Testis (tissue), 3 donors: Measurements from ENCODE around the gene SRCAP. TPM values are rescaled to one million over a fixed set of nuclear protein-coding genes. Genes with fewer than 3 reads are reported as not detected.

ENCODE experiments used
- DNase-seq: peaks from one replicate; pipeline ENCODE4 v3.0.0-alpha.2; 2019
- H3K27ac ChIP-seq, 2 donors: fragments of 200-600 bp; sonication (generic); one replicate each; pipeline ENCODE4 v1.5.1; 2019
- H3K27me3 ChIP-seq: fragments of 200-600 bp; sonication (generic); one replicate; pipeline ENCODE4 v1.5.1; 2019
- H3K36me3 ChIP-seq: fragments of 200-600 bp; sonication (generic); one replicate; pipeline ENCODE4 v1.5.1; 2017; ENCODE audit warnings: low read depth; ENCODE audit errors: missing control alignments
- H3K4me1 ChIP-seq: fragments of 200-600 bp; sonication (generic); one replicate; pipeline ENCODE4 v1.5.1; 2019
- H3K4me3 ChIP-seq, 2 donors: fragments of 200-600 bp; sonication (generic); one replicate each; pipeline ENCODE4 v1.5.1; 2017 to 2019
- H3K9me3 ChIP-seq: fragments of 200-600 bp; sonication (generic); one replicate; pipeline ENCODE4 v1.5.1; 2017
- CTCF ChIP-seq, 3 experiments: fragments of 450-650 bp in 2 of 3; fragments of 200-600 bp in 1 of 3; sonication (generic) in 1 of 3; IDR thresholded peaks; one replicate each; pipeline ENCODE4 v1.5.1; 2016 to 2019; ENCODE audit warnings: antibody characterized with exemption in 3 of 3, mild to moderate bottlenecking in 2 of 3, moderate library complexity in 1 of 3
- POLR2A ChIP-seq: fragments of 450-650 bp; IDR thresholded peaks from one replicate; pipeline ENCODE4 v1.6.1; 2017; ENCODE audit warnings: antibody characterized with exemption, mild to moderate bottlenecking, moderate library complexity
- WGBS, 2 donors: methylation state at CpG; one replicate each; pipeline ENCODE4 v1.1.5; 2018; 5-methylcytosine and 5-hydroxymethylcytosine counted together
- intact Hi-C: fragments of 100-400 bp; cut with DNase I; formaldehyde crosslinking; loops from one replicate; pipeline ENCODE4 v1.15.1; 2023; ENCODE audit warnings: low total_unique reads
- polyA plus RNA-seq: library from polyadenylated mRNA; stranded (reverse); fragments of 350-450 nt; fragmentation: Illumina TruSeq; extraction: RNeasy Lipid Tissue Mini Kit (QIAGEN cat#74804); gene quantifications from one replicate; pipeline ENCODE4 v1.2.3, GENCODE V29; 2014; ENCODE audit warnings: low read depth, low replicate concordance; ENCODE audit not compliant: insufficient read depth
- total RNA-seq, 2 donors: library from RNA; depleted of rRNA; stranded (reverse); fragments of >200 nt; gene quantifications; one replicate each; pipeline ENCODE4 v1.2.3, GENCODE V29; 2016

The SRCAP gene
- total and polyA plus RNA-seq, 3 donors from 2014 or later, result 44.3 to 80.8 (median 74.3) TPM

GRCh38 chr16:30784215-30784614, 85.2 kb downstream of the SRCAP start:
- Histone ChIP-seq H3K9me3 (no peaks in the 10 kb centered on the region), H3K4me1 (peaks cover 17% of the 10 kb centered on the region), H3K36me3 (no peaks in the 10 kb centered on the region), H3K27me3 (no peaks in the 10 kb centered on the region), H3K4me3 (no peak overlapping the region), H3K27ac (no peak overlapping the region)
- intact Hi-C loops, result no loop called here
- WGBS, 2 donors, result 46 to 50% methylated on average over 18 of the region's 18 CpGs
- no peak for DNase-seq
- no peak for TF ChIP-seq POLR2A
- TF ChIP-seq CTCF (IDR thresholded peaks at IDR 0.05), result no peak

GRCh38 chr16:30785126-30786106, 86.4 kb downstream of the SRCAP start:
- 50 to 51% methylated on average over 7 of the region's 7 CpGs for WGBS, 2 donors
- H3K9me3 ChIP-seq, result no peaks in the 10 kb centered on the region
- intact Hi-C loops, result no loop called here

GRCh38 chr16:30786115-30786935, 87.4 kb downstream of the SRCAP start:
- intact Hi-C loops, result no loop called here
- H3K36me3 ChIP-seq, result no peaks in the 10 kb centered on the region
- no peak for TF ChIP-seq POLR2A
- no peak for TF ChIP-seq CTCF (IDR thresholded peaks at IDR 0.05)
- peak; percentile 61 for DNase-seq
- H3K4me1 ChIP-seq, result peaks cover 17% of the 10 kb centered on the region
- WGBS, 2 donors, result 2 to 9% methylated on average over 15 to 42 of the region's 57 CpGs
- peak overlapping the region; percentile 93 to 96 for H3K4me3 ChIP-seq
- no peaks in the 10 kb centered on the region for H3K9me3 ChIP-seq
- peak overlapping the region; percentile 77 to 80 for H3K27ac ChIP-seq
- H3K27me3 ChIP-seq, result no peaks in the 10 kb centered on the region

More at GRCh38 chr16:30785126-30786106, 86.4 kb downstream of the SRCAP start:
- Histone ChIP-seq H3K4me1 (peaks cover 17% of the 10 kb centered on the region), H3K27me3 (no peaks in the 10 kb centered on the region), H3K27ac (no peak overlapping the region), H3K4me3 (peak overlapping the region in 1 of 2 donors; percentile 93), H3K36me3 (no peaks in the 10 kb centered on the region)
- DNase-seq, result no peak
- TF ChIP-seq POLR2A (no peak), CTCF (IDR thresholded peaks at IDR 0.05) (no peak)

GRCh38 chr16:30786936-30787612, 88.1 kb downstream of the SRCAP start, which contains the start of gene ZNF629:
ZNF629 (minus strand) TSS chr16:30787205; CDS start chr16:30784482, 2,723 bp downstream.
- peaks cover 17% of the 10 kb centered on the region for H3K4me1 ChIP-seq
- WGBS, 2 donors, result 0% methylated on average over 2 to 28 of the region's 37 CpGs
- peak; percentile 85 for DNase-seq
- H3K36me3 ChIP-seq, result no peaks in the 10 kb centered on the region
- intact Hi-C loops, result no loop called here
- H3K4me3 ChIP-seq, result peak within 1 kb of the TSS; percentile 93 to 96
- no peaks in the 10 kb centered on the region for H3K9me3 ChIP-seq
- peak within 1 kb of the TSS; percentile 77 to 80 for H3K27ac ChIP-seq
- TF ChIP-seq CTCF (IDR thresholded peaks at IDR 0.05) (no peak), POLR2A (no peak)
- no peaks in the 10 kb centered on the region for H3K27me3 ChIP-seq
